Fibroblast of lung (primary cell): ENCODE data around the gene PAM16.

Experiments used
- EZH2 ChIP-seq: IDR thresholded peaks from 2 replicates; pipeline ENCODE4 v1.5.1; 2012; ENCODE audit warnings: low read length, control low read depth, mild to moderate bottlenecking; ENCODE audit errors: missing control alignments
- TF ChIP-seq, protein P1 (sequence below), 2 donors: IDR thresholded peaks in 1 of 2; conservative IDR thresholded peaks in 1 of 2; 1 replicate in 1 of 2; 2 replicates in 1 of 2; pipeline ENCODE4 v1.5.1; 2011 to 2012; ENCODE audit warnings: low read length in 2 of 2, control low read depth in 1 of 2, inconsistent platforms in 1 of 2, low read depth in 1 of 2, mild to moderate bottlenecking in 1 of 2

DNA sequence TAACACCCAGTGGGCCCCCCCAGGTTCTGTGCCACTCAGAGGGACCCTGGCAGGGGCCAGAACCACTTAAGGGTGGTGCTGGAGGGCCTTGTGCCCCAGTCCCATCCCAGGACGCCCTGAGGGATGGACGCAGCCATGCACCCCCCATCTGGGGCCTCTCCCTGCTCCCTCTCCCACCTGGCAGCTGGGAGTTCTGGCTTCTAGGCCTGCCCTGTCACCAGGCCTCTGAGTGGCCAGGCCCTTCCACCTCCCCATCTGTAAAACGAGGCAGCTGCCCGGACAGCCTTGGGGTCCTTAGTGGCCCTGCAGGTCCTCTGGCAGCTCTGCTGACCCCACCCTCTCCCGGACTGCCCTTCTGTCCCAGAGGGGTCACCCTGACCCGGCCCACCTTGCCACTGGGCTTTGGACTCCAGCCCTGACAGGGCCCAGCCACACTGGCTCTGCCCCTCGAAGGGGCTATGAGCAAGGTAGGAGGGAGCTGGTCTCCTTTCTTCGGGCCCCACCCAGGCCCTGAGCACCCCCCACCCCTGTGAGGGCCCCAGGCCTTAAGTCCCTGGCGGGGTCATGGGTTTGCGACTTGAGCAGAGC, 12.3 kb downstream of the PAM16 start:
- TF ChIP-seq, protein P1, sequence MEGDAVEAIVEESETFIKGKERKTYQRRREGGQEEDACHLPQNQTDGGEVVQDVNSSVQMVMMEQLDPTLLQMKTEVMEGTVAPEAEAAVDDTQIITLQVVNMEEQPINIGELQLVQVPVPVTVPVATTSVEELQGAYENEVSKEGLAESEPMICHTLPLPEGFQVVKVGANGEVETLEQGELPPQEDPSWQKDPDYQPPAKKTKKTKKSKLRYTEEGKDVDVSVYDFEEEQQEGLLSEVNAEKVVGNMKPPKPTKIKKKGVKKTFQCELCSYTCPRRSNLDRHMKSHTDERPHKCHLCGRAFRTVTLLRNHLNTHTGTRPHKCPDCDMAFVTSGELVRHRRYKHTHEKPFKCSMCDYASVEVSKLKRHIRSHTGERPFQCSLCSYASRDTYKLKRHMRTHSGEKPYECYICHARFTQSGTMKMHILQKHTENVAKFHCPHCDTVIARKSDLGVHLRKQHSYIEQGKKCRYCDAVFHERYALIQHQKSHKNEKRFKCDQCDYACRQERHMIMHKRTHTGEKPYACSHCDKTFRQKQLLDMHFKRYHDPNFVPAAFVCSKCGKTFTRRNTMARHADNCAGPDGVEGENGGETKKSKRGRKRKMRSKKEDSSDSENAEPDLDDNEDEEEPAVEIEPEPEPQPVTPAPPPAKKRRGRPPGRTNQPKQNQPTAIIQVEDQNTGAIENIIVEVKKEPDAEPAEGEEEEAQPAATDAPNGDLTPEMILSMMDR (conservative IDR thresholded peaks at IDR 0.05 in 1 of 2, IDR thresholded peaks at IDR 0.05 in 1 of 2; ENCODE audit: low read depth in 1 of 2, low read length in 2 of 2) = no peak
- TF ChIP-seq EZH2 = no peak
